Peyer's patch (tissue), 4 donors: Measurements from ENCODE around the gene ATP13A2. TPM values are rescaled to one million over a fixed set of nuclear protein-coding genes. Genes with fewer than 3 reads are reported as not detected.

Source experiments
- DNase-seq, 3 donors: peaks; one replicate each; pipeline ENCODE4 v3.0.0-alpha.2; 2017 to 2019
- H3K27ac ChIP-seq, 4 donors: fragments of 200-600 bp; sonication (generic); one replicate each; pipeline ENCODE4 v1.5.1; 2016 to 2019
- H3K27me3 ChIP-seq, 2 donors: fragments of 200-600 bp; sonication (generic); one replicate each; pipeline ENCODE4 v1.5.1; 2019
- H3K36me3 ChIP-seq, 3 donors: fragments of 200-600 bp; sonication (generic); one replicate each; pipeline ENCODE4 v1.5.1; 2016 to 2019
- H3K4me1 ChIP-seq, 4 donors: fragments of 200-600 bp; sonication (generic); one replicate each; pipeline ENCODE4 v1.5.1; 2016 to 2019
- H3K4me3 ChIP-seq, 4 donors: fragments of 200-600 bp; sonication (generic); 1 replicate in 3 of 4; 2 replicates in 1 of 4; pipeline ENCODE4 v1.5.1; 2016 to 2019; ENCODE audit warnings: mild to moderate bottlenecking in 1 of 4
- H3K9me3 ChIP-seq, 4 donors: fragments of 200-600 bp; sonication (generic); one replicate each; pipeline ENCODE4 v1.5.1; 2016 to 2019; ENCODE audit warnings: mild to moderate bottlenecking in 1 of 4
- POLR2A ChIP-seq, 2 donors: fragments of 450-650 bp; IDR thresholded peaks; one replicate each; pipeline ENCODE4 v1.5.1; 2017; ENCODE audit warnings: antibody characterized with exemption in 2 of 2, mild to moderate bottlenecking in 2 of 2, moderate library complexity in 2 of 2
- total RNA-seq, 4 donors: library from RNA; depleted of rRNA; stranded (reverse); fragments of >200 nt; gene quantifications; one replicate each; pipeline ENCODE4 v1.1.0, GENCODE V29; 2016
- TF ChIP-seq, protein P1 (sequence below), 6 experiments: fragments of 450-650 bp in 4 of 6; fragments of 200-600 bp in 2 of 6; sonication (generic) in 1 of 6; IDR thresholded peaks; one replicate each; pipeline ENCODE4 v1.5.1; 2017 to 2019; ENCODE audit warnings: antibody characterized with exemption in 6 of 6, mild to moderate bottlenecking in 3 of 6, moderate library complexity in 1 of 6

ATP13A2 gene
- total RNA-seq, 4 donors from 2014 or later = 20.6 to 58.0 (median 44.5) TPM

DNA sequence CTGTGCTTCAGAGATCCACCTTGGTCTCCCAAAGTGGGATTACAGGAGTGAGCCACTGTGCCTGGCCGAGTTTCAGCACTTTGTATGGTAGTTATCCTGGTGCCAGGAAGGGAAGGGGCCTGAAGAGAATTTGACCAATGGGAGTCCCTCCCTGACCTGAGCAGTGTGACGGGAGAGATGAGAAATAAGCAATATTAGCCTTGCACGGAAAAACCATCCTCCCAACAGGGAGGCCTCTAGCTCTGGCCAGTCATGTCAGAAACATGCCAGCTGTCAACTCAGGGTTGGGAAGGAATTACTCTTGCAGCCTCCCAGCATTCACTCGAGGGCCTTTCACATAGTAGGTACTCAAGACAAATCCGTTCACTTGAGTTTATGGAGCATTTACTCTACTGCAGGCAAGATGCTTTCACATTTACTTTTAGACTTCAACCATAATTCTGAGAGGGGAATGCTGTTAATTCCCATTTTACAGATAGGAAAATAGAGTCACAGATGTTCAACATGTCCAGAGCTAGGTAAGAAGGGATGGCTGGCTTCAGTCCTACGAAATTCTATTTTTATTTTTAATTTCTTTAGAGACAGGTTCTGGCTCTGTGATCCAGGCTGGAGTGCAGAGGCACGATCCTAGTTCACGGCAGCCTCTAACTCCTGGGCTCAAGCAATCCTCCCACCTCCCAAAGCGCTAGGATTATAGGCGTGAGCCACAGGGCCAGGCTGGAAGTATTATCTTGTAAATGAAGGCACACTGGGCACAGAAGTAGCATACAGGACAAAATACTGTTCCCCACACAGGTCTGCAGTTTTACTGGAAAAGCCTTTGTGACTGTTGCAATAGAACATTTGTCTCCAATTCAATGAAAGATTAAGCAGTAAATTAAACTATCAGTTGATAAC lies 3.2 kb upstream of the ATP13A2 start:
- TF ChIP-seq, protein P1, sequence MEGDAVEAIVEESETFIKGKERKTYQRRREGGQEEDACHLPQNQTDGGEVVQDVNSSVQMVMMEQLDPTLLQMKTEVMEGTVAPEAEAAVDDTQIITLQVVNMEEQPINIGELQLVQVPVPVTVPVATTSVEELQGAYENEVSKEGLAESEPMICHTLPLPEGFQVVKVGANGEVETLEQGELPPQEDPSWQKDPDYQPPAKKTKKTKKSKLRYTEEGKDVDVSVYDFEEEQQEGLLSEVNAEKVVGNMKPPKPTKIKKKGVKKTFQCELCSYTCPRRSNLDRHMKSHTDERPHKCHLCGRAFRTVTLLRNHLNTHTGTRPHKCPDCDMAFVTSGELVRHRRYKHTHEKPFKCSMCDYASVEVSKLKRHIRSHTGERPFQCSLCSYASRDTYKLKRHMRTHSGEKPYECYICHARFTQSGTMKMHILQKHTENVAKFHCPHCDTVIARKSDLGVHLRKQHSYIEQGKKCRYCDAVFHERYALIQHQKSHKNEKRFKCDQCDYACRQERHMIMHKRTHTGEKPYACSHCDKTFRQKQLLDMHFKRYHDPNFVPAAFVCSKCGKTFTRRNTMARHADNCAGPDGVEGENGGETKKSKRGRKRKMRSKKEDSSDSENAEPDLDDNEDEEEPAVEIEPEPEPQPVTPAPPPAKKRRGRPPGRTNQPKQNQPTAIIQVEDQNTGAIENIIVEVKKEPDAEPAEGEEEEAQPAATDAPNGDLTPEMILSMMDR (IDR thresholded peaks at IDR 0.05) = no peak
- no peak for TF ChIP-seq POLR2A (IDR thresholded peaks at IDR 0.05)
- H3K27ac ChIP-seq = no peak overlapping the region
- H3K36me3 ChIP-seq = peaks cover 0 to 21% (median 0%) of the 10 kb centered on the region in 3 donors
- H3K4me3 ChIP-seq = no peak overlapping the region
- H3K4me1 ChIP-seq = peaks cover 0 to 18% (median 6%) of the 10 kb centered on the region in 4 donors
- no peaks in the 10 kb centered on the region for H3K9me3 ChIP-seq
- DNase-seq = peak in 1 of 3 donors; percentile 9
- no peaks in the 10 kb centered on the region for H3K27me3 ChIP-seq

DNA sequence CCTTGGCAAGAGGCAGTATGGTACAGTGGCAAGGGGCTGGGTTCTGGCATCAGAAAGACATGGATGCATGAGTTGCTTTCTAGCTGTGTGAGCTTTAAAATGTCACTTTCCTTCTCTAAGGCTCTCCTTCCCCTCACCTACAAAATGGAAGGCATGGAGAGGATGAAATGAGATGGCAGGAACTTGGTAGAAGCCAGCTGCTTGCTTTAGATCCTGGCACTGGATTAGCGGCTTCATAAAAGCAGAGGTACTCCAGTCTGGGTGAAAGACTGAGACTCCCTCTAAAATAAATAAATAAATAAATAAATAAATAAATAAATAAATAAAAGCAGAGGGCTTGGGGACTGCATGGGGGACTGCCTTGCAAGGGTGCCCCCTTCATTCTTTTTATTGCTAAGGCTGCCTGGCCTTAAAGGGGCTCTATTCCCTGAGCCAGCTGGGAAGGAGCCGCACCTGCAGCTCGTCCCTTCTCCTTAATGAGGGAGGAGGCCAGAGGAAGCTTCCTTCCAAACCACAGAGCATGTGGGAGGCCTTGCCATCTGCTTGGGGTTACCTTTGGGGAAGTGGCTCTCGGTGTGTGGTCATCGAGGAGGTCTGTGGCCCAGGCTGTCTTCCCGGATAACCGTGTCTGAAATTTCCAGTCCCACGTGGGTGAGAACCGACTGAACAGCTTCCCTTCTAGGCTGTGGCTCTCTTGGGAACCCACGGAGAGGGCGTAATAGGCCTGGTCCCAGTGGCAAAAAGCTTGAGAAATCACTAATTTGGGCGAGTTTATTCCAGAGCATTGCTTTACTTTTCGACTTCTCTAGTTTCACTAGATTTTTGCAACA lies 2.0 kb upstream of the ATP13A2 start:
- peak; percentile 38 to 57 (median 40) for DNase-seq
- Histone ChIP-seq H3K4me3 (no peak overlapping the region), H3K27ac (no peak overlapping the region), H3K9me3 (no peaks in the 10 kb centered on the region), H3K27me3 (no peaks in the 10 kb centered on the region), H3K36me3 (peaks cover 0 to 9% (median 0%) of the 10 kb centered on the region in 3 donors), H3K4me1 (peaks cover 0 to 23% (median 6%) of the 10 kb centered on the region in 4 donors)
- no peak for TF ChIP-seq POLR2A (IDR thresholded peaks at IDR 0.05)
- TF ChIP-seq, protein P1 (IDR thresholded peaks at IDR 0.05) = no peak

DNA sequence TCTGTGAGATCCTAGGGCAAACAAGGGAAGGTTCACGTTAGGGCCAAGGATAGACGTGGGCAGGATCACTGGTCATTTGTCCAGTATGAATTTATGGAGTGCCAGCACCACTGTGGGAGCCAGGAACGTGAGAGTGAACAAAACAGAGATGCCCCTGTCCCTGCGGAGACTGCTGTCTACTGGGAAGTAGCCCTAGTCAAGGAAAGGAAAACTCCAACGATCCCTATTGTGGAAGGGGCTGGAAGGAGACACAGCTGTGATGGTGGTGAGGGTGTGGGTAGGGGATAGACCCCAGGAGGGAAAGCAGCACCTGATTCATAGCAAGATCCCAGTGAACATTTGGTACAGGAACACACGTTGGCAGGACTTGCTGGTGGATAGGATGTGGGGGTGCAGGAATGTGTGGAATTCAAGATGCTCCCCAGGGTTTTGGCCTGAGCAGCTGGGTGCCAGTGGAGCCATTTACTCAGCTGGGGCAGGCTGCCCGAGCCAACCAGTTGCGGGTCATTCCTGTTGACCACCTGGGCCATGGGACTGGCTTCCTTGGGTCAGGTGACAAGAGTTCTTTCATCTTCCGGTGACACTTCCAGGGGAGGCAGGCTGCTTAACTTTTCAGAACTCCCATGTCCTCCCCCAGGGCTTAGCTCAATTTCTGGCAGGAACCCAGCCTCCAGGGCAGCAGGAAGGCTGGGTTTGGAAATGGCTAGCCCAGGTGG lies 1.2 kb upstream of the ATP13A2 start:
- H3K27me3 ChIP-seq = no peaks in the 10 kb centered on the region
- H3K9me3 ChIP-seq = no peaks in the 10 kb centered on the region
- H3K4me3 ChIP-seq = no peak overlapping the region
- no peak overlapping the region for H3K27ac ChIP-seq
- no peak for TF ChIP-seq POLR2A (IDR thresholded peaks at IDR 0.05)
- TF ChIP-seq, protein P1 (IDR thresholded peaks at IDR 0.05) = no peak
- H3K36me3 ChIP-seq = peaks cover 0 to 1% (median 0%) of the 10 kb centered on the region in 3 donors
- peaks cover 0 to 23% (median 6%) of the 10 kb centered on the region in 4 donors for H3K4me1 ChIP-seq
- peak in 1 of 3 donors; percentile 14 for DNase-seq

DNA sequence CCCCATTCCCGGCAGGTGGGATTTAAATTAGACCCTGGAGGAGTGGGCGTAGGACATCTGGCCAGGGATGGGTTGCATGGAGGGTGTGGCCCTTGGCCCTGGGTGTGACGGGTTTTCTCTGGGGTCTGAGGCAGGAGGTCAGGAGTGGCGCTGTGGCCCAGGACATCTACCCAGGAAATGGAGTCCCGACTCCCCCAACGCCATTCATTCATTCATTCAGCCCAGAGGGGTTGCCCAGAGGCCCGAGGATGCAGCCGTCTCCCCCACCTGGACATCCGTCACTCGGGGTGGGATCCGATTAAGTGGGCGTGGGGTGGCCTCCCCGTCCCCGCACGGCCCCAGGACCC lies 663 bp downstream of the ATP13A2 start:
- Histone ChIP-seq H3K4me3 (peak overlapping the region; percentile 81 to 98 (median 89)), H3K9me3 (no peaks in the 10 kb centered on the region), H3K4me1 (peaks cover 0 to 23% (median 6%) of the 10 kb centered on the region in 4 donors), H3K27me3 (no peaks in the 10 kb centered on the region), H3K27ac (peak overlapping the region; percentile 32 to 74 (median 64)), H3K36me3 (no peaks in the 10 kb centered on the region)
- no peak for DNase-seq
- TF ChIP-seq, protein P1 (IDR thresholded peaks at IDR 0.05) = no peak
- TF ChIP-seq POLR2A (IDR thresholded peaks at IDR 0.05) = no peak

DNA sequence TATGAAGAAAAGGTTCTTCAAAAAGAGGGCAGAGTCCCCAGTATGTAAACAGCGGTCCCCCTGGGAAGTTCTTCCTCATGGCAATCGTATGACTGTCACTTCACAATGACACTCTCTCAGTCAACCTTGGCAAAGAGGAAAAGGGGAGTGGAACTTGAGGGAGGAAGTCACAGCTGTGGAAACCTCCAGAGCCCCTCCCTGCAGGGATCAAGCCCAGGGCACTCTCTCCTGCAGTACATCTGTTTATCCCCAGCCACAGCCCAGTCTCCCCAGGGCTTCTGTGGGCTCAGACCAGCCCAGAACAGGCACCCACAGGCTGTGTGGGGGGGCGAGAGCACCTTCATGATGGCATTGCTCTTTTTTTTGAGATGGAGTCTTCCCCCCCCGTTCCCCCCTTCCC lies 2.0 kb downstream of the ATP13A2 start:
- H3K4me1 ChIP-seq = peaks cover 0 to 23% (median 6%) of the 10 kb centered on the region in 4 donors
- H3K27ac ChIP-seq = no peak overlapping the region

More for the DNA sequence above, 2.0 kb downstream of the ATP13A2 start:
- no peak for TF ChIP-seq POLR2A (IDR thresholded peaks at IDR 0.05)
- TF ChIP-seq, protein P1 (IDR thresholded peaks at IDR 0.05) = no peak
- H3K9me3 ChIP-seq = no peaks in the 10 kb centered on the region
- DNase-seq = no peak
- H3K36me3 ChIP-seq = peaks cover 0 to 8% (median 0%) of the 10 kb centered on the region in 3 donors
- H3K27me3 ChIP-seq = no peaks in the 10 kb centered on the region
- H3K4me3 ChIP-seq = no peak overlapping the region
